IPS-18c (cell line): ENCODE measurements around the gene PRF1.
"Not testable (repeated sequence)": the region's sequence is repeated elsewhere in the genome, so short reads cannot be mapped to it uniquely, and the experiment has no call there.

Experiments used
- H3K4me3 ChIP-seq: 2 replicates; pipeline ENCODE4 v1.7.0; 2013; ENCODE audit warnings: low read depth, mild to moderate bottlenecking, low read length, moderate library complexity; ENCODE audit not compliant: insufficient read depth
- H3K9me3 ChIP-seq: one replicate; pipeline ENCODE4 v1.6.1; 2013; ENCODE audit warnings: mild to moderate bottlenecking, low read length, moderate library complexity; ENCODE audit not compliant: control insufficient read depth, insufficient read depth

PRF1 gene

DNA sequence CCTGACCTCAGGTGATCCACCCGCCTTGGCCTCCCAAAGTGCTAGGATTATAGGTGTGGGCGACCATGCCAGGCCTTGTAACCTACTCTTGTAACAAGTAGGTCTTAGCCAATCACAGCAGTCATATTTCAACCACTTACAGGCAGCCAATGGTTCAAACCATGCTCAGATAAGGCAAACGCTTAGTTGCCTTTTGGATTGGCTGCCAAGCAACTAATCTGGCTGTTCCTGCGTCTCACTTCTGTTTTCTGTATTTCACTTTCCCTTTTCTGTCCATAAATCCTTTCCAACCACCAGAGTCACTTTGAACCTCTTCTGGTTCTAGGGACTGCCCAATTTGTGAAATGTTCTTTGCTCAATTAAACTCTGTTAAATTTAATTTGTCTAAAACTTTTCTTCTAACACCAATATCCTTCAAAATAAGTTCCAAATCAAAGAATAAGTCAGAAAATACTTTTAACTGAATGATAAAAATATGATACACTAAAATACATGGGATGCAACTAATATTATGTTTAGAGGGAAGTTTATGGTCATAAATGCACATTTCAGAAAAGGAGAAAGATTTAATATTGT, 19.1 kb upstream of the PRF1 start:
- Histone ChIP-seq H3K9me3 (no peaks in the 10 kb centered on the region), H3K4me3 (no peak overlapping the region)

DNA sequence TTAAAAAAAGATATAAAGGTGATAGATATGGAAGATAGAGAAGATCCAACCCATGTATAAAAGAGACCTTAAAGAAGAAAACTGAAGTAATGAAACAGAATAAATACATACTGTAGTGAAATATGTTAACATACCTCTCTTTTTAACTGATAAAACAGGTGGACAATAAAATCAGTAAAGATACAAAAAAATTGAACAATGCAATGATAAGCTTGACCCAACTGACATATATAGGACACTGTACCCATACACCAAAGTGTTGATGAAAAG, 17.4 kb upstream of the PRF1 start:
- no peaks in the 10 kb centered on the region for H3K9me3 ChIP-seq
- H3K4me3 ChIP-seq: no peak overlapping the region

GRCh38 chr10:70619271-70620019, 16.9 kb upstream of the PRF1 start:
- Histone ChIP-seq H3K4me3 (no peak overlapping the region), H3K9me3 (no peaks in the 10 kb centered on the region)

- no peaks in the 10 kb centered on the region for H3K9me3 ChIP-seq
- no peak overlapping the region for H3K4me3 ChIP-seq
These were observed 16.1 kb upstream of the PRF1 start for GRCh38 chr10:70618663-70619062.

DNA sequence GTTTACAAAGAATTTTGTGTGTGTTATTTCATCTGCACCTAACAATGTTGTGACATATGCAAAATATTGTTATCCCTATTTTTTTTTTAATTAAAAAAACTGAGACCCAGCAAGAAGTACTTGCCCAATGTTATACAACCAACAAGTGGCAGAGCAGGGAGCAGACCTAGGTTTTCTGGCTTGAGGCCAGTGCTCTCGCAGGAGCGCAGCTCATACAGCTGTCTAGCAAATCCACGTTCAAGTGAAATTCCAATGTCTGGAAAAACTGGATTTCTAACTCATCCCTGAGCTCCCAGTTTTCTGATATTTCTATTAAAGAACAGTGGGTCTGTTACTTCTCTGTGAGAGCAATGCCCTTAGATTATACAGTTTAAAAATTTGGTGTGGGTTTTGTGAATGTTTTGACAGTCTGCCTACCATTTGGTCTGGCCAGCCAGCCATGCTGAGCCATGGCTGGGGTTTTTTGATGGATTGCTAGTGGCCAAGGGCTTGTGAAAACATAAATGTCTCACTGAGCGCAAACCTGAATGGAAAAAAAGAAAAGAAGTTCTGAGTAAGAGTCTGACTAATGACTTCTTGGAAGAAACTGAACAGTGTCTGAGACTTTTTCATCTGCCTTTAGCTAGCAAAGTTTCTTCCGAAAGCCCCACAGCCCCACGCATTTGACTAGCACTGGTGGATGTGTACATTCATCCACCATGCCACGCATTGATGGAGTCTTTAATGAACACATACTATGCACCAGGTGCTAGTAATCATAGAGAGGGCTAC, 15.4 kb upstream of the PRF1 start:
- H3K9me3 ChIP-seq: no peaks in the 10 kb centered on the region
- H3K4me3 ChIP-seq: no peak overlapping the region

- no peak overlapping the region for H3K4me3 ChIP-seq
- H3K9me3 ChIP-seq: no peaks in the 10 kb centered on the region
These were observed 14.2 kb upstream of the PRF1 start for GRCh38 chr10:70616761-70617160.

DNA sequence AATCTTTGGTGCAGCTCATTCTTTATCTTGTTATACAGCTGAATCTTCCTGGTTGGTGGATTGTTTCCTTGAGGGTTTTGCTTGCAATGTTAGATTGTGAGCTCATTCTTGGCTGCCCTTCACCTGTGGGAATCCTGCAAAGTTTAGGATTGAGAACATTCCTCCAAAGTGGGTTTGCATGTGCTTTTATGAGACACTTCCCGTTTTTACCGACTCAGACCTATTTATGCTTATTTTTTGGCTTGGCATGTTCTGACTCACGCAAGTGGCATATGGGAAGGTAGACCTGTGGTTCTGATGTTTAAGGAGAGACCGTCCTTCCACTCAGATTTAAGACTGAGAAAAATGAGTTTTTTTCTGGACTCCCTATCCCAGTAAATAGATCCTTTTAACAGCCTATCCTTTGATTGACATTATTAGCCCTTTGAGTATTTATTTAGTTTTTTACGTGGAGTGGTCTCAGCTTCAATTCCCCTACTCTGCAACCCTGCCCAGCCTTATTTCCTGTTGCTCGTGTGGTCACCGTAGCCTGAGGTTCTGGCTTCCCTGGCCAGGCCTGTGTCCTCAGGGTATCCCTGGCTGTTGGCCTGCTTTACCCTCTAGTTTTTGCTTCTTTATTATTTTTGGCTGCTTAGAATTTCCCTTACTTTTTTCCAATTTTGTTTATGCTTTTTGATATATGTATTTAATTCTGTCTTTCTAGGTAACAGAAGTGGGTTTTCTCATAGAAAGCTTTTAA, 13.4 kb upstream of the PRF1 start:
- Histone ChIP-seq H3K9me3 (no peaks in the 10 kb centered on the region), H3K4me3 (no peak overlapping the region)

- Histone ChIP-seq H3K9me3 (no peaks in the 10 kb centered on the region), H3K4me3 (no peak overlapping the region)
These were observed 12.7 kb upstream of the PRF1 start for GRCh38 chr10:70615211-70615610.

GRCh38 chr10:70614364-70614763, 11.8 kb upstream of the PRF1 start:
- H3K4me3 ChIP-seq, H3K9me3 ChIP-seq: not testable (repeated sequence)

GRCh38 chr10:70613941-70614340, 11.4 kb upstream of the PRF1 start:
- H3K4me3 ChIP-seq: no peak overlapping the region
- H3K9me3 ChIP-seq: no peaks in the 10 kb centered on the region

DNA sequence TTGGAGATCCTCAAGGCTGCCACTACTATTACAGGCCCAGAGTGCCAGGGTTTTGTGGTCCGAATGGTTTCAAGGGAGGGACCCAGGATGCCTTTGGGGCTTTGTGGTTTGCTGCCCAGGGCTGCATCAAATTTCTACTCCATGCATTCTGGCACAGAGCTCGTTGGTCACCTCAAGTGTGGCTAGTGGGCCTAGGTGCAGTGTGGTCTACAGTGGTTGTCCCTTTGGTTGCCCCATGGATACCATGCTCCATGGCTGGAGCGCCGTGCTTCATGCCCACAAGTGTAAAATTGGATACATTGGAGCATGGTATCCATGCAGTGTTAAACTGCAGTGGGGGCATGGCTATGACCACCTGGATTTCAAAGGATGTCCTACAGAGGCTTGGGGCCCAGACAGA, 5.4 kb upstream of the PRF1 start:
- Histone ChIP-seq H3K9me3 (no peaks in the 10 kb centered on the region), H3K4me3 (no peak overlapping the region)

GRCh38 chr10:70605161-70605560, 2.6 kb upstream of the PRF1 start:
- H3K9me3 ChIP-seq: no peaks in the 10 kb centered on the region
- H3K4me3 ChIP-seq: no peak overlapping the region

DNA sequence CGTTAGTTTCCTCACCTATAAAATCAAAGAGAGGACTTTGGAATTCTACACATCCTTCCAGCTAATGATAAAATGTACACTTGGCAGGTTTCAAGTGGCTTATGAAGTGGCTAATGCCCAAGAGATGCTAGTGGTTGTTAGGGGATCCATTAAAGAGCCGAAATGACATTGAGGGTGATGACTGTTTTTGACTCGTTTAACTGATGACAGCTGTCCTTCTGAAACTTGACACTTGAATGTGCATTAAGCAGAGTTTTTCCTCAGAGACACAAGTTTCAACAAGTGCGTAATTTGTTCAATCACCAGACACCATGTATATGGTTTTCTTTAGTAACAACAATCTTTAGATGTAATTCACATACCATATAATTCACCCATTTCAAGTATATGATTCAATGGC, 1.6 kb upstream of the PRF1 start:
- H3K4me3 ChIP-seq: no peak overlapping the region
- H3K9me3 ChIP-seq: peaks cover 2% of the 10 kb centered on the region

- Histone ChIP-seq H3K4me3 (no peak overlapping the region), H3K9me3 (peaks cover 2% of the 10 kb centered on the region)
These were observed 884 bp upstream of the PRF1 start for GRCh38 chr10:70603449-70603801.

- Histone ChIP-seq H3K9me3 (peaks cover 2% of the 10 kb centered on the region), H3K4me3 (no peak overlapping the region)
These were observed 795 bp downstream of the PRF1 start for GRCh38 chr10:70601746-70602145.

- Histone ChIP-seq H3K4me3 (no peak overlapping the region), H3K9me3 (peaks cover 2% of the 10 kb centered on the region)
These were observed 1.8 kb downstream of the PRF1 start for GRCh38 chr10:70600512-70601395.

GRCh38 chr10:70599791-70600190, 2.8 kb downstream of the PRF1 start:
- Histone ChIP-seq H3K9me3 (peaks cover 2% of the 10 kb centered on the region), H3K4me3 (no peak overlapping the region)
